GM13976 (cell line): ENCODE results near the gene SAMD11.
A peak's percentile ranks its signal among the peaks of the same experiment; 100 is the strongest.

ENCODE experiments used
- DNase-seq: peaks from one replicate; pipeline ENCODE4 v3.0.0; 2012; ENCODE audit warnings: low spot score
- CTCF ChIP-seq: IDR thresholded peaks from 2 replicates; pipeline ENCODE4 v1.5.1; 2012; ENCODE audit warnings: borderline replicate concordance, mild to moderate bottlenecking; ENCODE audit not compliant: insufficient read depth; ENCODE audit errors: extremely low read depth, missing control alignments, control extremely low read depth
- in situ Hi-C: fragments of 300-500 bp; cut with MboI; formaldehyde crosslinking; loops from one replicate; pipeline ENCODE4 v1.12.0; 2022; ENCODE audit warnings: low sequenced_read_pairs, mixed read lengths, inconsistent platforms; ENCODE audit not compliant: unreplicated experiment

The SAMD11 gene

GRCh38 chr1:966704-967300 is 43.1 kb downstream of the SAMD11 start:
- TF ChIP-seq CTCF = no peak
- peak; percentile 91 for DNase-seq
- in situ Hi-C loops = loop anchor here (10.0 kb wide), 1 partner anchor 62 kb away; no protein-coding TSS in a partner anchor

DNA sequence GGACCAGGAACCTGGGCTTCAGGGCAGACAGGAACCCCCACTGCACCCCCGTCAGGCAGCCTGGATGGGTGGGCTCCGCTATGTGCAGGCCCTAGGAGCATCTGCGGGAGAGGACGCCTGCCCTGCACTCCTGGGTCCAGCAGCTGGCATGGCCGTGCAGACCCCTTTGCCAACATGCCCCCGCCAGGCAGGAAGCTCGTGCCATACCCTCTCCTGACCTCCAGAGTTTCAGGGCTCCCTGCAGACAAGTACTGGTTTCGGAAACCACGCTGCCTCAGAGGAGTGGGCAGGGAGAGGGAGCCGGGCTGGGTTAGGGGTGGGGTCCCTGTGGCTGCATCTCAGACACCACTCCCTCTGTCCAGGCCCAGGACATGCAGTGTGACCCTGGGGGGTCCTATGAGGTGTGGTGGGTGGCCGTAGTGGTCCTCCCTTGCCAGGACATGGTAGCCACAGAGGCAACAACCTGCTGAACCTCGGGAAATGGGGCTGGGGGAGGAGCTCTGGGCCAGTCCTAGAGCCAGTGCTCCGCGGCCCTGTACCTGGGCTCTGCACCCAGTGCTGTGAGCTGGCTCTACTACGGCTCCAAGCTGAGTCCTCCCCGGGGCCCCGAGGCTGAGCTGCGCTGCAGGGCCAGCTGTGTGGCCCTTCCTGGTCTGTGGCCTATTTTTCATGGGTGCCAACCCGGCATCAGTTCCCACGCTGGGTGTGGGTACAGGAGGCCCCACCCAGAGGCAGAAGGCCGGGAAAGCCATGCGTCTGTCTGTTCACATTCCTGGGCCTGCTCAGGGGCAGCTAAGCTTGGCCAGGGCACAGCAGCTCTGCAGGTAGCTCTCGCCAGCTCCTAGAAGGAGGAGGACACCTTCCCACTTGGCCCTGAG is 44.0 kb downstream of the SAMD11 start:
- TF ChIP-seq CTCF = no peak
- no peak for DNase-seq
- in situ Hi-C loops = loop anchor here (10.0 kb wide), 1 partner anchor 63 kb away; no protein-coding TSS in a partner anchor

DNA sequence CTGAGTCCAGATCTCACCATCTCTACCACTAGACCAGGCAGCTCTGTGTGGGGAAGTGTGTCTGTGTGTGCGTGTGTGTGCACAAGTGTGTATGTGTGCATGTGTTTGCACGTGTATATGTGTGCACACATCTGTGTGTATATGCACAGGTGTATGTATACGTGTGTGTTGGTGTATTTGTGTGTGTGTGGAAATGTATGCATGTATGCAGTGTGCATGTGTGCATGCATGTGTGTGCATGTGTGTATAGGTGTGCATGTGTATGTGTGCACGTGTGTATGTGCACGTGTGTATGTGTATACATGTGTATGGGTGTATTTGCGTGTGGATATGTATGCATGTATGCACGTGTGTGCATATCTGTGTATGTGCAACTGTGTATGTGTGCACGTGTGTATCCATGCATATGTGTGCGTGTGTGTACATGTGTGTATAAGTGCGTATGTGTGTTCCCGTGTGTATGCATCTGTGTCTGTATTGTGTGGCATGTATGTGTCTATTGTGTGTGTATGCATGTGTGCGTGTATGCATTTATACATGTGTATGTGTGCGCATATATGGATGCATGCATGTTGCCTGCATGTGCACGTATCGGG is 45.6 kb downstream of the SAMD11 start:
- no peak for TF ChIP-seq CTCF
- in situ Hi-C loops = loop anchor here (10.0 kb wide), 1 partner anchor 65 kb away; no protein-coding TSS in a partner anchor
- DNase-seq = no peak

DNA sequence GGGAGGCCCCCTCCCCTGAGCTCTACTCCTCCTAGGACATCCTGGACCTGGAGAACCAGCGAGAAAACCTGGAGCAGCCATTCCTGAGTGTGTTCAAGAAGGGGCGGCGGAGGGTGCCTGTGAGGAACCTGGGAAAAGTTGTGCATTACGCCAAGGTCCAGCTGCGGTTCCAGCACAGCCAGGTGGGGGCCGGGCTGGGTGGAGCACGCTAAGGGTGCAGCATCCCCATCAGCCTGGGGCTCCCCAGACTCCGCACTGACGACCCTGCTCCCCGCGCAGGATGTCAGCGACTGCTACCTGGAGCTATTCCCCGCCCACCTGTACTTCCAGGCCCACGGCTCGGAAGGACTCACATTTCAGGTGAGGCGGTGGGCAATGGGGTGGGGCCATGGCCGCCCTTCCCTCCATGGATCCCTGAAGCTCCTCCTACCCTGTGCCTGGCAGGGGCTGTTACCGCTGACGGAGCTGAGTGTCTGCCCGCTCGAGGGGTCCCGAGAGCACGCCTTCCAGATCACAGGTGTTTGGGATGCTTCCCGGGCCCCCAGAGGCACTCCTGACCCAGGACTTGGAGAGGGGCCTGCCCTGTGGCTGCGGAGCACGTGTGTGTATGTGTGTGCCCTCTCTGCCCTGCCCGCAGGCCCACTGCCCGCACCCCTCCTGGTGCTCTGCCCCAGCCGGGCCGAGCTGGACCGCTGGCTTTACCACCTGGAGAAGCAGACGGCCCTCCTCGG is 46.7 kb downstream of the SAMD11 start:
- TF ChIP-seq CTCF = no peak
- no peak for DNase-seq
- in situ Hi-C loops = no loop called here

GRCh38 chr1:970973-971730 is 47.4 kb downstream of the SAMD11 start:
- in situ Hi-C loops = no loop called here
- DNase-seq = no peak
- TF ChIP-seq CTCF = no peak
